Trophoblast cell (in vitro differentiated cells and primary cell): ENCODE data around the gene CDH3.

Experiments used
- DNase-seq, 2 donors: peaks; one replicate each; pipeline ENCODE4 v3.0.0-alpha.2; 2016
- H2AFZ ChIP-seq: 2 replicates; pipeline ENCODE4 v1.6.1; 2013; ENCODE audit warnings: low read length, moderate library complexity, mild to moderate bottlenecking; ENCODE audit not compliant: insufficient read depth, poor library complexity
- H2AK5ac ChIP-seq: 2 replicates; pipeline ENCODE4 v1.6.1; 2013; ENCODE audit warnings: mild to moderate bottlenecking, low read length
- H2BK120ac ChIP-seq: 2 replicates; pipeline ENCODE4 v1.6.1; 2013; ENCODE audit warnings: low read length, mild to moderate bottlenecking, moderate library complexity; ENCODE audit not compliant: insufficient read depth, poor library complexity
- H2BK12ac ChIP-seq: 2 replicates; pipeline ENCODE4 v1.6.1; 2013; ENCODE audit warnings: mild to moderate bottlenecking, low read length, moderate library complexity
- H2BK5ac ChIP-seq: 2 replicates; pipeline ENCODE4 v1.6.1; 2013; ENCODE audit warnings: low read length, low read depth, moderate library complexity, mild to moderate bottlenecking; ENCODE audit not compliant: poor library complexity
- H3K14ac ChIP-seq: 2 replicates; pipeline ENCODE4 v1.6.1; 2013; ENCODE audit warnings: mild to moderate bottlenecking, low read length
- H3K18ac ChIP-seq: 2 replicates; pipeline ENCODE4 v1.6.1; 2013; ENCODE audit warnings: mild to moderate bottlenecking, low read length
- H3K23ac ChIP-seq: 2 replicates; pipeline ENCODE4 v1.6.1; 2013; ENCODE audit warnings: low read length
- H3K27ac ChIP-seq: 2 replicates; pipeline ENCODE4 v1.5.1; 2013; ENCODE audit warnings: low read depth, mild to moderate bottlenecking, inconsistent platforms, low read length, moderate library complexity
- H3K27me3 ChIP-seq: 2 replicates; pipeline ENCODE4 v1.6.1; 2013; ENCODE audit warnings: inconsistent platforms, mild to moderate bottlenecking, low read length, moderate library complexity; ENCODE audit not compliant: insufficient read depth
- H3K36me3 ChIP-seq, 2 experiments: 1 replicate in 1 of 2; 2 replicates in 1 of 2; pipeline ENCODE4 v1.6.1; 2013; ENCODE audit warnings: low read length in 2 of 2, mild to moderate bottlenecking in 2 of 2, moderate library complexity in 1 of 2; ENCODE audit not compliant: insufficient read depth in 2 of 2, control insufficient read depth in 1 of 2
- H3K4ac ChIP-seq: 2 replicates; pipeline ENCODE4 v1.6.1; 2013; ENCODE audit warnings: low read depth, mild to moderate bottlenecking, low read length, moderate library complexity
- H3K4me1 ChIP-seq, 2 experiments: 1 replicate in 1 of 2; 2 replicates in 1 of 2; pipeline ENCODE4 v1.6.1; 2013; ENCODE audit warnings: low read length in 2 of 2, mild to moderate bottlenecking in 2 of 2, moderate library complexity in 1 of 2; ENCODE audit not compliant: insufficient read depth in 2 of 2, control insufficient read depth in 1 of 2
- H3K4me2 ChIP-seq: 2 replicates; pipeline ENCODE4 v1.6.1; 2013; ENCODE audit warnings: inconsistent platforms, mild to moderate bottlenecking, low read length, moderate library complexity
- H3K4me3 ChIP-seq: 2 replicates; pipeline ENCODE4 v1.5.1; 2013; ENCODE audit warnings: mild to moderate bottlenecking, low read depth, low read length, inconsistent platforms
- H3K79me1 ChIP-seq: one replicate; pipeline ENCODE4 v1.6.1; 2013; ENCODE audit warnings: low read length
- H3K79me2 ChIP-seq: 2 replicates; pipeline ENCODE4 v1.6.1; 2013; ENCODE audit warnings: low read length, mild to moderate bottlenecking; ENCODE audit not compliant: control insufficient read depth, insufficient read depth, poor library complexity
- H3K9ac ChIP-seq: 2 replicates; pipeline ENCODE4 v1.6.1; 2013; ENCODE audit warnings: mild to moderate bottlenecking, low read length
- H3K9me3 ChIP-seq: 2 replicates; pipeline ENCODE4 v1.6.1; 2013; ENCODE audit warnings: low read depth, mild to moderate bottlenecking, control low read depth, inconsistent platforms, low read length; ENCODE audit not compliant: insufficient read depth
- H4K12ac ChIP-seq: 2 replicates; pipeline ENCODE4 v1.6.1; 2013; ENCODE audit warnings: low read depth, mild to moderate bottlenecking, low read length, moderate library complexity
- H4K8ac ChIP-seq: 2 replicates; pipeline ENCODE4 v1.6.1; 2013; ENCODE audit warnings: low read depth, mild to moderate bottlenecking, low read length, moderate library complexity
- H4K91ac ChIP-seq: one replicate; pipeline ENCODE4 v1.6.1; 2013; ENCODE audit warnings: low read depth, mild to moderate bottlenecking, low read length, moderate library complexity
- WGBS: extraction: QIAGEN DNeasy Blood & Tissue Kit; methylation state at CpG from one replicate; pipeline ENCODE4 v1.1.7; 2013; ENCODE audit warnings: missing lambda C conversion rate; ENCODE audit not compliant: insufficient read length, insufficient coverage; ENCODE audit errors: extremely low coverage; 5-methylcytosine and 5-hydroxymethylcytosine counted together

Gene CDH3

DNA sequence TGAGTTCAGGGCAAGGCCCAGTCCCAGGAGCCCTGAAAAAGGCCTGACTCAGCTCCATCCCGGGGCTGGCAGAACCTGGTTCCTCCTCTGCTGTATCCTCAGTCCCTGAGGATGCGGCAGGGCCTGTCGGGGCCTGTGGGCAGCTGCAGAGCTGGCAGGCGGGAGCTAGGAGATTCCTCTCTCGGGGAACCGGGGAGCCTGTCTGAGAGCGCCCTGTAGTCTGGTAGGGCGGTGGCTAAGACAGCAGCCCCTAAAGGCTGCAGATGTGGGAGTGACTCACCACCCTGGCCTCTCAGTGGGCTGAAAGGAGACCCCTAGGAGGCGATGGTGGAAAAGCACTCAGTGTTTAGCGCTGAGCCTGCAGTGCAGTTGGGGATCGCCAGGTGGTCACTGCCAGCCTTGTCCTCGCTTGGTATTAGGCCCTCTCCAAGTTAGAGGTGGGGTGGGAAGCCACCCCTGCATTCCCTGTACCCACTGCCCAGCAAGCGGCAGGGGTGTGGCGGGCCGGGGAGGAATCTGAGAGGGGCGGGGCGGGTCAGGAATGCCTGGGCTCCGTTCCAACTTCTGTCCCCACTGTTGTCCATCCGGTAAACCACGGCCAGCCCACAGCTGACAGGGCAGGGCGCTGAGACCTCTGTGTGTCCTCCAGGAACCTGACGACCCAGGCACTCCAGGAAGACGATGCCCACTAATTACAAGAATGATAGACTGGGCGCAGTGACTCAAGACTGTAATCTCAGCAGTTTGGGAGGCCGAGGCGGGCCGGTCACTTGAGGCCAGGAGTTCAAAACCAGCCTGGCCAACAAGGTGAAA lies 62.4 kb downstream of the CDH3 start:
- H3K79me1 ChIP-seq: peaks cover 3% of the 10 kb centered on the region
- H2BK120ac ChIP-seq: no peak overlapping the region
- H3K79me2 ChIP-seq: no peaks in the 10 kb centered on the region
- DNase-seq: peak in 1 of 2 donors; percentile 22
- no peaks in the 10 kb centered on the region for H3K27me3 ChIP-seq
- peak overlapping the region; percentile 18 for H3K27ac ChIP-seq
- H3K9me3 ChIP-seq: peaks cover 1% of the 10 kb centered on the region
- no peak overlapping the region for H3K4ac ChIP-seq
- H2AFZ ChIP-seq: no peak overlapping the region
- peak overlapping the region; percentile 55 for H2BK12ac ChIP-seq
- no peaks in the 10 kb centered on the region for H3K36me3 ChIP-seq
- H2AK5ac ChIP-seq: peak overlapping the region; percentile 17
- WGBS: no CpG with 5 or more reads among the region's 27 CpGs
- H3K4me3 ChIP-seq: no peak overlapping the region
- no peak overlapping the region for H4K91ac ChIP-seq
- no peak overlapping the region for H3K4me2 ChIP-seq
- H4K12ac ChIP-seq: no peak overlapping the region
- H4K8ac ChIP-seq: no peak overlapping the region
- H3K18ac ChIP-seq: peak overlapping the region; percentile 42
- H3K23ac ChIP-seq: no peak overlapping the region
- H3K9ac ChIP-seq: no peak overlapping the region
- H3K4me1 ChIP-seq: peaks cover 8 to 11% of the 10 kb centered on the region in 2 experiments
- peak overlapping the region; percentile 30 for H3K14ac ChIP-seq
- H2BK5ac ChIP-seq: peak overlapping the region; percentile 10

DNA sequence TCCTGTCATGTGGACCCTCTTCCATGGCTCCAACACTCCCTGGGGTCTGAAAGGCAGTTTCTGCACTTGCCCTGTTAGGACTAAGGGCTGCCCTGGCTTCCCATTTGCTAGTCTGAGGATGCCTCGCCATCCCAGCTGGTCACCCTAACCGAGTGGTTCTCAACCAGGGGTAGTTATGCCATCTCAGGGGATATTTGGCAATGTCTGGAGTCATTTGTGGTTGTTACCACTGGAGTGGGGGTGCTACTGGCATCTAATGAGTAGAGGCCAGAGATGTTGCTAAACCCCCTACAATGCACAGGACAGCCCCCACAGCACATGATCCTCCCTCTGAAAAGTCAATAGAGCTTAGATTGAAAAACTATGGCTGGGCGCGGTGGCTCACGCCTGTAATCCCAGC lies 65.1 kb downstream of the CDH3 start:
- Histone ChIP-seq H3K79me2 (no peaks in the 10 kb centered on the region), H3K9me3 (peaks cover 1% of the 10 kb centered on the region), H3K4ac (no peak overlapping the region), H2BK12ac (no peak overlapping the region), H3K23ac (no peak overlapping the region), H3K4me2 (no peak overlapping the region), H4K91ac (no peak overlapping the region), H3K18ac (no peak overlapping the region), H3K27me3 (no peaks in the 10 kb centered on the region), H4K12ac (no peak overlapping the region), H3K4me3 (no peak overlapping the region), H3K9ac (no peak overlapping the region), H3K27ac (no peak overlapping the region), H2BK120ac (no peak overlapping the region), H3K36me3 (no peaks in the 10 kb centered on the region), H3K14ac (no peak overlapping the region), H4K8ac (no peak overlapping the region), H3K79me1 (peaks cover 3% of the 10 kb centered on the region), H2BK5ac (no peak overlapping the region), H2AK5ac (no peak overlapping the region), H3K4me1 (peaks cover 8 to 11% of the 10 kb centered on the region in 2 experiments), H2AFZ (no peak overlapping the region)
- no peak for DNase-seq
- no CpG with 5 or more reads among the region's 5 CpGs for WGBS

GRCh38 chr16:68711421-68712139 lies 66.5 kb downstream of the CDH3 start:
- no peak overlapping the region for H4K8ac ChIP-seq
- peak overlapping the region; percentile 34 for H3K4me3 ChIP-seq
- H3K4me2 ChIP-seq: no peak overlapping the region
- H3K4me1 ChIP-seq: peaks cover 8 to 11% of the 10 kb centered on the region in 2 experiments
- no peaks in the 10 kb centered on the region for H3K36me3 ChIP-seq
- H2BK120ac ChIP-seq: no peak overlapping the region
- no peak overlapping the region for H2AFZ ChIP-seq
- no peak overlapping the region for H3K9ac ChIP-seq
- H3K23ac ChIP-seq: no peak overlapping the region
- no CpG with 5 or more reads among the region's 14 CpGs for WGBS
- H3K4ac ChIP-seq: no peak overlapping the region
- H3K27ac ChIP-seq: no peak overlapping the region
- H3K79me1 ChIP-seq: peaks cover 3% of the 10 kb centered on the region
- no peaks in the 10 kb centered on the region for H3K27me3 ChIP-seq
- no peak overlapping the region for H3K18ac ChIP-seq
- no peak overlapping the region for H4K91ac ChIP-seq
- no peak overlapping the region for H2BK12ac ChIP-seq
- H4K12ac ChIP-seq: no peak overlapping the region
- no peak overlapping the region for H2AK5ac ChIP-seq
- peaks cover 1% of the 10 kb centered on the region for H3K9me3 ChIP-seq
- H2BK5ac ChIP-seq: no peak overlapping the region
- peak; percentile 30 to 36 for DNase-seq
- no peak overlapping the region for H3K14ac ChIP-seq
- H3K79me2 ChIP-seq: no peaks in the 10 kb centered on the region

DNA sequence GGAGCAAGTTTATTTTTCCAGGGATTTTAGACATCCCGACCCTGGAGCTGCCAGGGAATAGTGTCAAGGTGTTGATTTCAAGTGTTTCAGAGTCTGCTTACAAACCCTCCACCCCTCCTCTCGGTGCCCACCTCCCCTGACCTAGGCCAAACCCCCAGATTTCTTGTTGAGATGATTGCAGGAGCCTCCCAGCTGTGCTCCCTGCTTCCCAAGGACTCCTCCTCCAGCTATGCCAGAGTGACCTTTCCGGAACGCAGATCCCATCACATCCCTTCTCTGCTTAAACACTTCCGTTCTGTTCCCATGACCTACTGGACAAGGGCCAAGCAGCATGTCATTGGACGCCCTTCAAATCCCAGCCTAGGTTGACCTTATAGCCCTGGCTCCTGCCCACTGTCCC lies 68.3 kb downstream of the CDH3 start:
- no peak overlapping the region for H3K14ac ChIP-seq
- no CpG with 5 or more reads among the region's 6 CpGs for WGBS
- no peak overlapping the region for H3K9ac ChIP-seq

More for the DNA sequence above, 68.3 kb downstream of the CDH3 start:
- H3K9me3 ChIP-seq: peaks cover 1% of the 10 kb centered on the region
- H3K4me1 ChIP-seq: no peaks in the 10 kb centered on the region
- no peak overlapping the region for H2BK5ac ChIP-seq
- no peaks in the 10 kb centered on the region for H3K27me3 ChIP-seq
- no peak for DNase-seq
- no peak overlapping the region for H3K27ac ChIP-seq
- H3K79me1 ChIP-seq: no peaks in the 10 kb centered on the region
- no peaks in the 10 kb centered on the region for H3K36me3 ChIP-seq
- no peak overlapping the region for H3K23ac ChIP-seq
- H4K12ac ChIP-seq: no peak overlapping the region
- no peak overlapping the region for H4K8ac ChIP-seq
- no peak overlapping the region for H3K4ac ChIP-seq
- H3K4me2 ChIP-seq: no peak overlapping the region
- H3K4me3 ChIP-seq: no peak overlapping the region
- no peak overlapping the region for H2AK5ac ChIP-seq
- H2AFZ ChIP-seq: no peak overlapping the region
- no peak overlapping the region for H4K91ac ChIP-seq
- no peak overlapping the region for H3K18ac ChIP-seq
- H3K79me2 ChIP-seq: no peaks in the 10 kb centered on the region
- no peak overlapping the region for H2BK12ac ChIP-seq
- H2BK120ac ChIP-seq: no peak overlapping the region
